Kasumi-1 (cell line): ENCODE measurements around the gene C4orf46.

Experiments
- DNase-seq, 2 experiments: peaks; one replicate each; lab custom pipeline; 2025; lab: John Stamatoyannopoulos, UW

The C4orf46 gene

DNA sequence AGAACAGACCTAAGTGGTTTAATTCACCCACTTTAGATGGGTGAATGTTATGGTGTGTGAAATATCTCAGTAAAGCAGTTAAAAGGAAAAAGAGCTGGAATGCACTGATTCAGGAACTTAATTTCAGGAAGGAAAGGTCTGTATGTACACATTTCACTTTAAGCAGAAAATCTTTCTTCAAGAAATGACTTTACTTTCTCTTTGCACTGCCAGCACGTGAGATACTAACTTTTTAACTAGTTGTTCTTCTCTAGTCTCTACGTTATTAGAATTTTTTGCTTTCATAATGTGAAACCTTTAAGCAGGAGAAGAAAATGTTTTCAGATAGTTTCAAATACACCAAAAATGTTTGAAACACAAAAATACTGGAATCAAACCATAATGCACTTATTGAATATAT, 18.8 kb downstream of the C4orf46 start:
- DNase-seq = no peak

DNA sequence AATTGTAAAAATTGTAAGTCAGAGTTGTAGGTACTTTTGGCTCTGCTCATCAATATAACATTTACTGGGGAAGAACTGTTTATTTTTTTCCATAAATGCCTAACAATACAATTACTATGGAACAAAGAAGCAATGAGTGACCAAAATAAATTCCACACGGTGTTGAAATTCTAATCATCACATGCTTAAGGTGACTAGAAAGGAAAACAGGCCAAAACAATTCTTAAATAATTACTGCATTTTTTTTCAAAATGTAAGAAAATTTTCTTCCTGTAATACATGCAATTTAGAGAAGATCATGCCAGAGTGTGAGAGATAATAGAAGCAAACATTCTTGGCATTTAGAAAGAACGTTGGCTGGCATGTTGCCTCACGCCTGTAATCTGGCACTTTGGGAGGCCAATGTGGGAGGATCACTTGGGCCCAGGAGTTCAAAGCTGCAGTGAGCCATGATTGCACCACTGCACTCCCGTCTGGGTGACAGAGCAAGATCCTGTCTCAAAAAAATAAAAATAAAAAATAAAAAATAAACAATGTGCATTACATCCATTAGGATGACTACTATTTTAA, 22.5 kb downstream of the C4orf46 start:
- DNase-seq = no peak

DNA sequence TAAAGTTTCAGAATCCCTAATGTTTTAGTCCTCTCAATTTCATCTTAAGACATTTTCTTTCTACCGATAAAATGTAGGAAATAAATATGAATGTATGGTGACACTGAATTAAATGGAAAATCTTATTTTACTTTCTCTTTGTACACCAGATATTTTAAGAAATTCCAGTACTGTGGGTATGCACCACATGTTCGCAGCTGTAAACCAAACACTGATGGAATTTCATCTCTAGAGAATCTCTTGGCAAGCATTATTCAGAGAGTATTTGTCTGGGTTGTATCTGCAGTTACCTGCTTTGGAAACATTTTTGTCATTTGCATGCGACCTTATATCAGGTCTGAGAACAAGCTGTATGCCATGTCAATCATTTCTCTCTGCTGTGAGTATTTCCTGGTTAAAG, 26.9 kb downstream of the C4orf46 start:
- DNase-seq = no peak

DNA sequence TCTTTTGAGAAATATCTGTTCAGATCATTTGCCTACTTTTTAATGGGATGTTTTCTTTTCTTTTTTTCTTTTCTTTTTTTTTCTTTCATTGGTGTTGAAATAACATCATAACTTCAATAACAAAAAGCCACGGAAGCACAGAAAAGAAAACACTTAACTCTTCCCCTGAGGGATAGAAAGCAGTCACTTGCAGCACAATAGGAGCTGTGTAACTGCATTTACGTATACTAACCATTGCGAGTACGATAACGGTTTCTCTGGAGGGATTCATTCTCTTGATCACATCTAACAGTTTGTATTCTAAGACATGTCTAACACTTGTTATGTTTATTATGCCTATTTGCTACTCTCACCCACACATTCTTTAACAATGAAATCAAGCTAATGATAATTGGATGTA, 27.3 kb downstream of the C4orf46 start:
- DNase-seq = no peak

DNA sequence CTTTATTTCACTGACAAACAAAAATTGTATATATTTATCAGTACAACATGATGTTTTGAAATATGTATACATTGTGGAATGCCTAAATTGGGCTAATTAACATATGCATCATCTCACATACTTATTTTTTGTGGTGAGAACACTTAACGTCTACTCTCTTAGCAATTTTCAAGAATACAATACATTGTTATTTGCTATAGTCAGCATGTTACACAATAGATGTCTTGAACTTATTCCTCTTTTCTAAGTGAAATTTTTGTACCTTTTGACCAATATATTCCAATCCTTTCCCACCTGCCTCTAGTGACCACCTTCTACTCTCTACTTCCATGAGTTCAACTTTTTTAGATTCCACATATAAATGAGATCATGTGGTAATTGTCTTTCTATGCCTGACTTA, 35.1 kb downstream of the C4orf46 start:
- no peak for DNase-seq

DNA sequence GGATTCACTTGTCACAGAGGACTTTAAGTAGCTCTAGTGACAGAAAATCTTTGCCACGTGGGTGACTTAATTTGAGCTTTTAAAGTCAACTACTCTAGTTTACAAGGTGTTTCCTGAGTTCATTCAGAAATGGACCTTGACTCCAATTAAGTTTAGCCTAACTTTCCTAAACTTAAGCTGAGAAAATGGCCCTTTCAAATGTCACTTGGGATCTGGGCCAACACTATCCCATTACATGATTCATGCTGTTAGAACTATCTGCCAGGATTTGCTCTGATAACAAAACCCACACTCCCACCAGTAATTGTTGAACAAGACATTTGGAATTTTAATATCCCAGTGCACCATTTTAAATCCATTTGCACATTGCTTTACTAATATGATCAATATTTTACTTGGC, 40.8 kb downstream of the C4orf46 start:
- DNase-seq = no peak

DNA sequence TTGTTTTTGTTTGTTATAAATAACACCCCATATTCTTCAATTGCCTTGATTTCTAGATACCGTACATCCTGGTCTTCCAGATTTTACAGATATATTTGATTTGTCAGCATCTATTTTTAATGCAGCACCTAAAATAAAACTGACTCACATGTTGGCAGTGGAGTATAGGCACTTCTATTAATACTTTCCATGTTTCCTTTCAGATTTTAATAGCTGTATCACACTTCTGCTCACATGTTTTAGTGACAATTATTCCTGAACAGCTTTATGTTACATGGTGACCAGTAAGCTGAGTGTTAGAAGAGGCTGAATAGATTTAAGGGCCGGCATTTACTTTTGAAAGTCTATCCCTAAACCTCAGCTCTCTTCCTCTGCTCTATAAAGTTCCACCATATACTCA, 46.1 kb downstream of the C4orf46 start:
- DNase-seq = no peak

DNA sequence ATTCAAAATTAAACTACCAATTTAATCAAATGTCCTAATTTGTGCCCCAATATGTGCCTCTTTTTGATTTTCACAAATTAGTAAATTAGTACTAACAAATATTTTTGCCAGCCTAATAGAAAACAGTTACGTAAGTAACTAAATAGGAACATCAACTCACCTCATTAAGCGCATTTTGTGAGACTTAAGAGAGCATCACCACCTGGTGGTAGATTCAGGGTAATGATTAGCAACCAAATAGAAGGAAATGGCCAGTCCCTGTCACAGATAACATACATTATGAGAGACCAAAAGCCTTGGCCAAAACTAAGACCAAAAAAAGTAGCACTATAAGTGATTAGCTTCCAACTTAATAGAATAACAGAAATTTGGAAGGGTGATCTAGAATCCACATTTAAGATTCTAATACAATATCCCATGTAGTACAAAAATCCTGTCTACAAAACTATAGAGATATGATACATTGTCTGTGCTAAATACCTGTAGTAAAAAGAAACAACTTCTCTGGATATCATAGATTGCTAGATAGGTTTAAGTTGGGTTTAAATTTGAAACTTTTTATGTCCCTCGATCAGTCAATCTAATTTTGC, 46.7 kb downstream of the C4orf46 start:
- peak; percentile 66 to 67 for DNase-seq

DNA sequence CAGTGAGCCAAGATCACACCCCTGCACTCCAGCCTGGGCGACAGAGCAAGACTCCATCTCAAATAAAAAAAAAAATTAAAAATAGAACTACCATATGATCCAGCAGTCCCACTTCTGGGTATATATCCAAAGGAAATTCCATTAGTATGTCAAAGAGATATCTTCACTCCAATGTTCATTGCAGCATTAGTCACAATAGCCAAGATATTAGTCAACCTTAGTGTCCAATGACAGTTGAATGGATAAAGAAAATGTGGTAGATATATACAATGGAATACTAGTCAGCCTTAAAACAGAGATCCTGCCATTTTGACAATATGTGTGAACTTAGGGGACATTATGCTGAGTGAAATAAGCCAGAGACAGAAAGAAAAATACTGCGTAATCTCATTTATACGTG, 49.4 kb downstream of the C4orf46 start:
- DNase-seq = no peak

DNA sequence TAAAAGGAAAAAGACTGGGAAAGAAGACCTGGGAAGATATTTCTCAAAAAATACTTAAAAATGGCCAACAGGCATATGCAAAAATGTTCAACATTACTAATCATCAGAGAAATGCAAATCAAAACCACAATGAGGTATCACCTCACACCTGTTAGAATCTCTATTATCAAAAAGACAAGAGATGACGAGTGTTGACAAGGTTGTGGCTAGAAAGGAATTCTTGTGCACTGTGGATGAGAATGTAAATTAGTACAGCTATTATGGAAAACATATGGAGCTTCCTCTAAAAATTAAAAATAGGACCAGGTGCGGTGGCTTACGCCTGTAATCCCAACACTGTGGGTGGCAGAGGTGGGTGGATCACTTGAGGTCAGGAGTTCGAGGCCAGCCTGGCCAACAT, 50.0 kb downstream of the C4orf46 start:
- DNase-seq = no peak

DNA sequence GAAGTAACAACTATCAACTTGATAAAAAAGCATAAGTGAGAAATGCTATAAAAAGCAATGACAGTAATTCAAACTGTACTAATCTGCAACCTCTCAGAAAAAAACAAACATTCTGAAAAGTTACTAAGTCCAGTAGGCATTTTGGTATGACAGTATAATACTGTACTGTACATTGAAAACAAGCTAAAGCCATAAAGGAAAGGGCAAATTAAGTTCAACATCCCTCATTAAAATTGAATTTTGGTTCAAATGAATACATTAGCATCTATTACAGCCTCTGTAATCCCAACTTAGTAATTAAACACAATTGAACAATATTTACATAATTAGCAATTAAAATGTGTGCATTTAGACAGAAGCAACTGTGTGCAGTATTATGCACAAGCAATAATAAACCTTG, 53.7 kb downstream of the C4orf46 start:
- DNase-seq = no peak
